Gastrocnemius medialis (tissue), 4 donors: Measurements from ENCODE around the gene GRM1.

Experiments
- POLR2A ChIP-seq, 2 donors: fragments of 450-650 bp; IDR thresholded peaks; one replicate each; pipeline ENCODE4 v1.6.1; 2017; ENCODE audit warnings: antibody characterized with exemption in 2 of 2, mild to moderate bottlenecking in 2 of 2, moderate library complexity in 2 of 2
- TF ChIP-seq, protein P1 (sequence below), 5 experiments: fragments of 450-650 bp in 3 of 5; fragments of 200-600 bp in 2 of 5; sonication (generic) in 2 of 5; IDR thresholded peaks in 4 of 5; conservative IDR thresholded peaks in 1 of 5; 1 replicate in 4 of 5; 2 replicates in 1 of 5; pipeline ENCODE4 v1.5.1; 2016 to 2019; ENCODE audit warnings: antibody characterized with exemption in 5 of 5, mild to moderate bottlenecking in 3 of 5, moderate library complexity in 3 of 5

GRCh38 chr6:146287691-146288369, 259.0 kb downstream of the GRM1 start:
- no peak for TF ChIP-seq POLR2A (IDR thresholded peaks at IDR 0.05)
- TF ChIP-seq, protein P1, sequence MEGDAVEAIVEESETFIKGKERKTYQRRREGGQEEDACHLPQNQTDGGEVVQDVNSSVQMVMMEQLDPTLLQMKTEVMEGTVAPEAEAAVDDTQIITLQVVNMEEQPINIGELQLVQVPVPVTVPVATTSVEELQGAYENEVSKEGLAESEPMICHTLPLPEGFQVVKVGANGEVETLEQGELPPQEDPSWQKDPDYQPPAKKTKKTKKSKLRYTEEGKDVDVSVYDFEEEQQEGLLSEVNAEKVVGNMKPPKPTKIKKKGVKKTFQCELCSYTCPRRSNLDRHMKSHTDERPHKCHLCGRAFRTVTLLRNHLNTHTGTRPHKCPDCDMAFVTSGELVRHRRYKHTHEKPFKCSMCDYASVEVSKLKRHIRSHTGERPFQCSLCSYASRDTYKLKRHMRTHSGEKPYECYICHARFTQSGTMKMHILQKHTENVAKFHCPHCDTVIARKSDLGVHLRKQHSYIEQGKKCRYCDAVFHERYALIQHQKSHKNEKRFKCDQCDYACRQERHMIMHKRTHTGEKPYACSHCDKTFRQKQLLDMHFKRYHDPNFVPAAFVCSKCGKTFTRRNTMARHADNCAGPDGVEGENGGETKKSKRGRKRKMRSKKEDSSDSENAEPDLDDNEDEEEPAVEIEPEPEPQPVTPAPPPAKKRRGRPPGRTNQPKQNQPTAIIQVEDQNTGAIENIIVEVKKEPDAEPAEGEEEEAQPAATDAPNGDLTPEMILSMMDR (IDR thresholded peaks at IDR 0.05 in 4 of 5, conservative IDR thresholded peaks at IDR 0.05 in 1 of 5): no peak
